Measurements from ENCODE around the gene FGB.
"Not testable (repeated sequence)": the region's sequence is repeated elsewhere in the genome, so short reads cannot be mapped to it uniquely, and the experiment has no call there.

Gene FGB

DNA sequence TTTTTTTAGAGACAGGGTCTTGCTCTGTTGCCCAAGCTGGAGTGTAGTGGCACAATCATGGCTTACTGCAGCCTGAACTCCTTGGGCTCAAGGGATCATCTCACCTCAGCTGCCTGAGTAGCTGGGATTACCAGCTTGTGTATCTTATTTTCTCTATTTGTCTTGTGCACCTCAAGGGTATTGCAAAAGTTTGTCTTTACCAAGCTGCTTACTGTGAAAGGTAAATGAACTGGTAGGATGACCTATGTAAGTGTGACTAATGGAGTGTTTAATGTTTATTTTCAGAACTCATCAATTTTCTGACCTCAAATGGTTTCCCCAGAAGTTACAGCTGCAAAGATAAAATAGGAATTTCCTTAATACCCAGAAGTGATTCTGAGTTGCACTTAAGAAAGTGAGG, 33.0 kb downstream of the FGB start:
- no peak for DNase-seq (ENCODE audit: low read depth, low spot score)

DNA sequence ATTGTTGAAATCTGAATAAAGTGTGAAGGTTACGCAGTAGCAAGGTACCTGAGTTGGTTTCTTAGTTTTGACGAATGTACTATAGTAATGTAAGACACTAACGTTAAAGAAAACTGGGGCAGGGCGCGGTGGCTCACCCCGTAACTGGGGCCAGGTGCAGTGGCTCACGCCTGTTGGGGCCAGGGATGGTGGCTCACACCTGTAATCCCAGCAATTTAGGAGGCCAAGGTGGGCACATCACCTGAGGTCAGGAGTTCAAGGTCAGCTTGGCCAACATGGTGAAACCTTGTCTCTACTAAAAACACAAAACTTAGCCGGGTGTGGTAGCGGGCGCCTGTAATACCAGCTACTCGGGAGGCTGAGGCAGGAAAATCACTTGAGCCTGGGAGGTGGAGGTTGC, 34.5 kb downstream of the FGB start:
- DNase-seq (ENCODE audit: low read depth, low spot score): not testable (repeated sequence)

DNA sequence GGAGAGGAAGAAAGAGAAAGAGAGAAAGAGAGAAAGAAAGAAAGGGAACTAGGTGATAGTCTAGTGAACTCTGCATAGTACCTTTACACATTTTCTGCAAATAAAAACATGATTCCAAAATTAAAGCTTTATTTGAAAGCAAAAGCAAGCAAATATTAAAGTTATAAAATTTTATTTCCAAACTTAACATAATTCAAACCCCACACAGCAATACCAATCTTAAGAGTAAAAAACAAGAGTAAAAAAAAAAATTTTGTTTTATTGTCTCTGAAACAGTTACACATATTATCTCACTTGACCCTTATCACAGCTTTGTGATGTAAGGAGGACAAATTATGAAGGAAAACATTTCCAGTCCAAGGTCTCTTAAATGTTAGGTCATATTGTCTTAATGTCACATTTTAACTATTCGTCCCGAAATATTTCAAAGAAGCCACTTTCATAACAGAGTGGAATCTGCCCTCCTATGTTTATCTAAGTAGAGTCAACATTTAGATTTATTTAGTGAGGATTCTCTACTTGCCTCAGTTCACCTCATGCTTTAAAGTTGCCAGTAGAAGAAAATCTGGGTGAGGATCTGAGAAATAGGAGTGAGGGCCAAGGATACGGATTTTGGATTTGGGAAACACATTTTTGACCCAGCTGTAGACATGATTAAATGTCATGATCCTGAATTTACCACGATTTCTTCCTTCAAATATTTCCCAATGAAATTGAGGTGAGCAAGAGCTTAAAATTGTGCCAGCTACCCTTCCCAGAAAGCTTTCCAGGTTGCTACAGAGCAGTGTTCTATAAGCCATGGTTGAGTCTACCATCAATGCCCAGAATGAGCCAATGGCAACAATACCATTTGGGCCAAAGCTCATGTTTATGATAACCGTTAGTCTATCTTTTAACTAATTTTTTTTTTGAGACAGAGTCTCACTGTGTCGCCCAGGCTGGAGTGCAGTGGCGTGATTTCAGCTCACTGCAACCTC, 35.3 kb downstream of the FGB start:
- no peak for DNase-seq (ENCODE audit: low read depth, low spot score)

DNA sequence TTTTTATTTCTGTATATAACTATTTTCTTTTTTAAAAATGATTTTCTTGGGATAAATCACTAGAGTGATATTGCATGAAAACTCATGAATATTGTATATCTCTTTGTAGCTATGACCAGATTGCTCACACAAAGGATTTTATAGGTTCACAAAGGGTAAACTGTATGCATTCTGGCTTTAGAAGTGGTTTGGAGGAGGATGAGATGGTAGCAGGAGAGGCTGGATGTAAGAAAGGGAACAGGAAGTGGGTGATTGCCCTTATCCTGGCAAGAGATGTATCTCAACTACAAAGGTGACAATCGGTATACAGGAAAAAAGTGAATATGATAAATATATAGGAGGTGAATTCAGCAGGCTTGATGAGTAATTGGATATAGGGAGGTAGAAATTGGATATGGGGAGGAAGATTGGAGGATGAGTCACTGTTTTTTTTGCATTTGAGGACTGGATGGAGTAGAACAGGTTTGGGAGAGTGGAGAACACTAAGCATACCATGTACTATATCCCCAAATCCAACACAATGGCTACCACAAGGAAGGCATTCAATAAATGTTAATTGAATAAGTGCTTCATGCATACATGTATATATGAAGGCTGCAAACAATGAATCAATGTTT, 39.7 kb downstream of the FGB start:
- DNase-seq (ENCODE audit: low read depth, low spot score): no peak

DNA sequence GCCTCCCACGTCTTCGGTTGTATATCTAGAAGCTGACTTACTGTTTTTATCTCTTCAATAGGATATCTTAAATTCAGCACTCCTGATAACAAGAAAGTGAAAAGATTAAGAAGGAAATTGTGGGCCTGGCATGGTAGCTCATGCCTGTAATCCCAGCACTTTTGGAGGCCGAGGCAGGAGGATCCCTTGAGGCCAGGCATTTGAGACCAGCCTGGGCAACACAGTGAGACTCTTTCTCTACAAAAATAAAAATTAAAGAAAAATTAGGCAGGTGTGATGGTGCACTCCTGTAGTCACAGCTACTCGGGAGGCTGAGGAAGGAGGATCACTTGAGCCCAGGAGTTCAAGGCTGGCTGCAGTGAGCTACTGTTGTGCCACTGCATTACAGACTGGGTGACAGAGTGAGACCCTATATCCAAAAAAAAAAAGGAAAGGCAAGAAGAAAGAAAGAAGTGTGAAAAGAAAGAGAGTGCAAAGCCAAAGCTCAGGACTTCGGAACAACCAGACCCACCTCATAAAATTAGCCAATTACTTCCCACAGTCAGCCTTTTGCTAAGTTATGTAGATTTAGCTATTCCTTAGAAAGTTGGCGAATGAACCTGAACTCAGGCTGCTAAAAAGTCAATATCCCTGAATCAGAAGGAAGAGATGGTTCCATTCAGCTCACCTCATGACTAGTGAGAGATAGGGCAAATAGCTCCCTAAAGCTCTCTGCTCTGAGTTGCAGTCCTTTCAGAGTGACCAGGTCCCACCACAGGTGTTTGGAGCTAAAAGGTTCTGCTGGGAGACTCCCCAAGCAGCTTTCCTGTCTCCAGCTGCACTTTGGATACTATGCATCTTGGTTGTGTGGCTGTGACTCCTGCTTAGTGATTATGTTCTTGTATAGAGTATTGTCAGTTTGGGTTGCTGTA, 40.5 kb downstream of the FGB start:
- no peak for DNase-seq (ENCODE audit: low read depth, low spot score)

DNA sequence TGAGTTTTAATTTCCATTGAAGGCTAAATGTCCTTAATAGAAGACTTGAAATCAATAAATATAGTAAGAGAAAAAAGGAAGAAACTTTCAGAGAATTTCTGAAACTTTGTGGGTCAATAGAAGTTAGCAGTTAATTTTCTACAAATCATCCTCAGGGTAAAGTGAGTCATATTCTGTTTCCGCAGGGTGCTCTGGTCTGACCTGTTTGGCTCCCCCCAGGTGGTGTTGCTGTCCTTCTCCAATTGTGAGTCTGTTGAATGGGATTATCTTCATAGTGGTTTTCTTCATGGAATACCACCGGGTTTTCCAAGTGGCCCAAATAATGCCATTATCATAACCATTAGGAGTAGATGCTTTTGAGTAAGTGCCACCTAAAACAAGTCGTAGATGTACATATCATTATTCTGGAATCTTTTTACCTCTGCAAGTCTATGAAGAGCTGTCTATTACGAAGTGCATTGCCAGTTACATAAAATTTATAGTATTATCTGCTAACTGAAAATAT, 41.9 kb downstream of the FGB start:
- no peak for DNase-seq (ENCODE audit: low read depth, low spot score)

DNA sequence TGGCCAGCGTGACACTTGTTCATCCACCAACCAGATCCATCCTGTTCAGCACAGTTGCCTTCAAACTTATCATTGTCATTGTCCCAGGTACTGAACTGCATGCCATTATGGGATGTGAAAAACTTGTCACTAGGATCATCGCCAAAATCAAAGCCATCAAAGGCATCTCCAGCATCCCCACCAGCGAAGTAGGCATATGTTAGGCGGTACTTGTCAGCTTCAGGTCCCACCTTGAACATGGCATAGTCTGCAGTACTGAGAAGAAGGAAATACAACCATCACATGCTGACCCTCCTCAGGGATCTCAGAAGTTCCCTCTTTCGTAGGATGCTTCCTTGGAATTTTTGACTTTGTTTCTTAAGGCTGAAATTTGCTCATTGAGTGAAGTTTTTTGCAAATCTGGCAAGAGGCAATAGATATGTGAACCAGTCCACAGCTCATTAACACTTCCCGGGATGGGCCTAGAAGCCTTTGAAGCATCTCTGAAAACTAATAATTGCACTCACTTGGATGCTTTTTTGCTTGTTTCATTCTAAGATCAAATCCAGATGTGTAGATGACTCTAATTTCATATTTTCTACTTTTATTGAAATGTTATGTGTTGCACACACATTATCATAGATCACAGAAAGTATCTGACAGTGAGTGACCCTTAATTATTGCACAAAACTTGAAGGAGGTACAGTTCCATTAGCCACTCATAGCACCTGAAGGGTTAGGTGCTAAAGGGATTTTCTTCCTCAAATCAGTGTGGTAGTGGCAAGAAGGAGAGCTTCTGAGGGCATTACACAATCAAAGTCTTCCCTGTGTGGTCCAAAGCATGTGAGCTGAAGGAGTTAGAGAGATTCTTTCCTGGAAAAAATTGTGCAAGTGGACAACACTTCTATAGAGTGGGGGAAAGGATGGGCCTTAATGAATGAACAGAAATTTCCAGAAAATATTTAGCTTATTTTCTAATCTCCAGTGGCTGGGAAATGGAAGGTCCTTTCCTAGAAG, 44.2 kb downstream of the FGB start:
- no peak for DNase-seq (ENCODE audit: low read depth, low spot score)

DNA sequence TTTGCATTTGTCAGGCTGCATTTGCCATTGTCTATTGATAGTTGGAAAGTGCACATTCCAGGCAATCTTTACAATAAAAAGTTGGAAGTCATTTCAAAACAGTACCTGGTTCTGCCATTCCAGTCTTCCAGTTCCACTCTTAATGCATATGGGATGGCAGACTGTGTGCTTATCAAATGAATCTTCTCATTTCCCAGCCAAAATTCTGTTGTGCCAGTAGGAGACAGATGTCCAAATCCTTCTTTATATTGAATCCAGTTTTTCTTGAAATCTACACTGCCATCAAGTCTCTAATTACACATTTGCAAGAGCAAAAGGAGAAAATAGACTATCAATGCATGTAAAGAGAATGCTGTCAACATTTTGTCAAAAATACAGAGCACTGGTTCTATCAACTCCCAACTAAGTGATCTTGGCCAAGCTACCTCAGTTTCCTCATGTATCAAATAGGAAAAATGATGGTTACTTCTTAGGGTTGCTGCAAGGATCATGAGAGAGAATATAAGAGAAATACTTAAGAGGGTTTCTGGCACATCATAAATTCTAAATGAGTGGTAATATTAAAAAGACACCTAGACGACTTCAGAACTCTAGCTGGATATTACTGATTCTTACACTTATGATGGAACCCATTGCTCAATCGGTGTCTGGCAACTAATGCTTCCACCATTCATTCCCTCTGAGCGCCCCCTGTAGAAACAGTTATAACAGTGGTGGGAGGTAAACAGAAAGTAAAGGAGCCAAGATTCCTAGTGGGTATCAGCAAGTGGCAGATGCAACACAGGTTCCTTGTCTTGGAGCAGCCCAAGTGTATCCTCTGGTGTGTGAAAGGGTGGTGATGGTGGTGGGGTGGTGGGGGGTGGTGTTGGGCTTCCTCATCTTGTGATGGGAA, 45.8 kb downstream of the FGB start:
- no peak for DNase-seq (ENCODE audit: low read depth, low spot score)

DNA sequence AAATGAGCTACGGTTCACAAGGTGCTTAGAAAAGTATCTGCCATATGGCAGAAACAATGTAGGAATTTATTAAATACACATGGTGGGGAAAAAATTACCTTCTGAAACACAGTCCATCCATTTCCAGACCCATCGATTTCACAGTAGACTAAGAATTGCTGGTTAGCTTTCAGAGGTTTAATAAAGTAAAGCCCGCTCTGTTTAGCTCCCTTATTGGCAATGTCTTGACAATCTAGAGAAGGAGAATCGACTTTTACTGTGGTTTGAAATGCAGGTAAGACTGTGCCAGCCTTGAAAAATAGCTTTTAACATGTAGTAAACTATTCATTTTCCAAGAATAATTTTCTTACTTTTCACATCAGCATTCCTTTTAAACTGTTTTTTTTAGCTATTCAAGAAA, 46.7 kb downstream of the FGB start:
- DNase-seq (ENCODE audit: low read depth, low spot score): no peak

DNA sequence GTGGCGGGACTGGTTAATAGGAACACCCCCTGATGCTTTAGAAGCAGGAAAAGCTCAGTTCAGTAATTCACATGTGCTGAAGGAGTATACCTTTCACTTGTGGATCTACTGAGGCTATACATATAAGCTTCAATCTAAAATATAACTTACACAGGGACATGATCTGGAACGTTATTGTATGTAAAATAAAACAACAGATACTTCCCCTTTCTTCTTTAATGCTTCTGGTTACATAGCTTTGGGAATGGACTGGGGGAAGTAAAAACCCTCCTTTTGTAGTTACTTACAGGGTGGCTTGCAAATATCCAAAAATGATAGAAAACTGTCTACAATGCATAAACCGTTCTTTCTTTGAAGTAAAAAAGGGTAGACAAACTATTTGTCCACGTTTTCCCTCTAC, 47.8 kb downstream of the FGB start:
- DNase-seq (ENCODE audit: low read depth, low spot score): no peak

DNA sequence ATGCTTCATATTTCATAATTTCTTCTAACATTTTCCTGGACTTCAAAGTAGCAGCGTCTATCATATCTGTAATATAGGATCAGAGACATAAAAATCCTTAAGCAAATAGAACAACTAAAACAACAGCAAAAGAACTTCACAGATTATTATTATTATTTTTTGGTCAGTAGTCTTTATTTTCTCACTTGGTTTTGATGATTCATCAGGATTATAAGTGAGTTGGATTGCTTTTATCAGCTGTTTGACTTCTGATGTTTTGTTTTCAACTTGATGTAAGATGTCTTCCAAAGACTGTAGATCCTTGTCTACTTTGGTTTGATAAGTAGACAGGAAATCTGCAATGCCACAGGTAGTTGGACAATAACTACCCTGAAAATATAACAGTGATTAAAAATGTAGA, 49.0 kb downstream of the FGB start:
- DNase-seq (ENCODE audit: low read depth, low spot score): no peak

DNA sequence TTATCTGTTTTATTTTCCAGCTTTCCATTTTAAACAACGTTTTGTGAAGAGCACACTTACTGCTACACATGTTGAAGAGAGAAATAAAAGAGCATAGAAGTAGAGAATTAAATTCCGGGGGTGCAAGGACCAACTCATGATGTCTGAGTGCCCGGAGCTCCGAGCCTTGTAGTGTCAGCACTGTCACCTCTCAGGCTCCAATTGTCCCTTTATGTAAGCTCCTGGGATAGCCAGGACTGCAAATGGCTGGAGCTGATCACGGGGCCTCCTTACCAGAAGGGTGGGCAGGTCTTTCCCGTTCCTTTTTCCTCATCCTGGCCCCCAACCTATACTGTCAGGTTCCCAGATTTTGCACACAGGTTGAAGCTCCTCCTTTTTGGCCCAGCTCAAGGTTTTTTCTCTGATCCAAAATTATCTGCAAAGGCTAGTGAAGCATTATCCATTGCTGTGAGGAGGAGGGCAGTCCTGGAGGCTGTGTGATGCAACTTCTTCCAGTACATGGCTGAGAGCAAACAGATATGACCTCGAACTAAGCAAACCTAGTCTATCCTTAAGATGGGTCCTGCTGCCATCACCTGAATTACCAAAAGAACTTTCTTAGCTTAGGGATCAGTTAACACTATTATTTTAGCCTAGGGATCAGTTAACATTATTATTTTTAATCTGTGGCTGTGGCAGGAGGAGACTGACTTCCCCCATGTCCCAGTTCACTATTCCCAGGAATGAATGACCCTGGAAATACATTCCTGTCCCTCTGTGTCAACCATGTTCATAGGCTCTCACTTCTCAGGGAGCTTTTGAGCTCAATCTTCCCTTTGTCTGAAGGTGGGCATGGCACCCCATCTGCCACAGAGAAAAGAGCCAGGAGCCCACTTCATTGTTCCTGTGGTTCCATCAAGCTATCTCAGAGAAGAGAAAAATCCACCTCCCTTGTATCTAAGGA, 49.9 kb downstream of the FGB start, which contains the start of gene FGG:
Gene FGG (minus strand): TSS at position 185 of the 943 bp plus-strand sequence. CDS start 47 bp downstream, at position 138.
- DNase-seq (ENCODE audit: low read depth, low spot score): no peak

DNA sequence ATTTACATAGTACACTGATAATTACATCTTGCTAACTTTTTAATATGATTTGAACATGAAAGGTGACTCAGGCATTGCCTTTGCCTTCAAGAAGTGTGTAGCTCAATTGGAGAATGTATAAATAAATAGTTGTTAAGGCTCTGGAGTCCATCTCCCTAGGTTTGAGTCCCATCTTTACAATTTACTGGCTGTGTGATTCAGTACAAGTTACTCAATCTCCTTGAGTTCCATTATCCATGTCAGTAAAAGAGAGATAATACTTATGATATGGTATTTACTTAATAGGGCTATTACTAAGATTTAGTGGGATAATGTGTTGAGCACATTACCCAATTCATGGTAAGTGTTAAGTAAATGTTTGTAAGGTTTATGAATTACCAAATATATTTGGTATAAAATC, 51.5 kb downstream of the FGB start:
- DNase-seq (ENCODE audit: low read depth, low spot score): no peak

DNA sequence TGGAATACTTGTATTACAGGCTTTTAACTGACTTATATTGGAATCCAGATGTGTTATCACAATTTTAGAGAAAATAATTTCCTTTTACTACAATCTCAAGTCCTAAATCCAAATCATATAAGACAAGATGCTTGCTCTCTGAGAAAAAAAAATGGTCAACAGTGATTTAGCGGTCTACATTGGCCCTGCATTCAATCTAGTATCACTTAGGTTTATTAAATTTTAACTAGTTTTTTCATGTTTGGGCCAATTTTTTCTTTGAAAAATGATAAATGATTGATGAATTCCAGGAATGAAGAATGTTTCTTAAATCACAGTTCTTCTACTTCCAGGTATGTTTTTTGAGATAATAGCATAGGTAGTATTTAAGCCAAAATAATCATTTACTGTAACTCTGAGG, 52.4 kb downstream of the FGB start:
- DNase-seq (ENCODE audit: low read depth, low spot score): no peak

DNA sequence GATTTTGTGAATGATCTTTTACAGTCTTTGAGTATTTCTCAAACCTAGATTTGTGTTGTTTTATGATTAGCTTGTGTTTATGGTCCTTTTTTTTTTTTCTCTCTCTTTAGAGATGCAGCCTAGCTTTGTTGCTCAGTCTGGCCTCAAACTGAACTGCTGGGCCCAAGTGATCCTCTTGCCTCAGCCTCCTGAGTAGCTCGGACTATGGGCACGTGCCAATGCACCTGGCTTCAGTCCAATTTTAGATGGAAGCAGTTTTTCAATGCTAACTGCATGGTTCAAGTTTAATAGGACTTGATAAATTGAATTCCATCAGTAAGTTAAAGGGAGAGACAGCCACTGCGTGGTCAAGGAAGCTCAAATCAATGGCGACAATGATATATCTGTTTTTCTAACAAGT, 53.5 kb downstream of the FGB start:
- no peak for DNase-seq (ENCODE audit: low read depth, low spot score)

DNA sequence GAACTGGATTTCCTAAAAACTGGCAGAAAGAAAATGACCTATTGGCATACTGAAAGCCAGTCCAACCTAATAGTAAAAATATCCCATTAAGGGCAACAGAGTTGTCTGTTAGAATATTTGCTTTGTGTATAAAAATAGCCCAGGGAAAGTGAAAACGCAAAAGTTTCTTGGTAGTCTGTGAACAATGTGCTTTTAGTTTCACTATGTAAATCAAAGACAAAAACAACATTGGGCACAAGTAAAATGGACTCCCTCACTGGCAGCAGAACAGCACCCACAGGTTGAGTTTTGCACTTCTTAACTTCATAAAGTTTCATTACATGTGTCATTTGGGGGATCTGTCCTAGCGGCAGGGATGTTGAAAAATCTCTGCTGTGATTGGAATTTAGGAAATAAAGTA, 53.9 kb downstream of the FGB start:
- DNase-seq (ENCODE audit: low read depth, low spot score): no peak

DNA sequence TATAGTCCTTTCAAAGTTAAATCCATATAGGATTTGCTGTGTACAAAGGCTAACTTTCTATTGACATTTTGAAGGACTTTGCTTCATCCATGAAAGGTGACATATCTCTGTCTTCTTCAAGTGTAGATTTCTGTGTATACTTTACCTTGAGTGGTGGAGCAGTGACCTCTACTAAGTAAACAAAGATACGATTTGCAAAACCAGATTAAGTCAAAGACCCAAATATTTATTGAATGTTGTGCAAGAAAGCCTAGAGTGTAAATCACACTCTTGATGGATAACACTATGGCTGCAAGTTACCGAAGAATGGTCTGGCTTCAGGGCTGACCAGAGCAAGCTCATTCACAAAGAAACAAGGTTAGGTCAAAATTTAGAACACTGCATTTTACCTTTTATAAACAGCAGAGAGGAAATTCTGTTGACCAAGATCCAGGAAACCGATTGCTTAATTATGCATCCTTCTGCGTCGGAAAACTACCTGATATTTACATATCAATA, 55.1 kb downstream of the FGB start:
- DNase-seq (ENCODE audit: low read depth, low spot score): no peak

DNA sequence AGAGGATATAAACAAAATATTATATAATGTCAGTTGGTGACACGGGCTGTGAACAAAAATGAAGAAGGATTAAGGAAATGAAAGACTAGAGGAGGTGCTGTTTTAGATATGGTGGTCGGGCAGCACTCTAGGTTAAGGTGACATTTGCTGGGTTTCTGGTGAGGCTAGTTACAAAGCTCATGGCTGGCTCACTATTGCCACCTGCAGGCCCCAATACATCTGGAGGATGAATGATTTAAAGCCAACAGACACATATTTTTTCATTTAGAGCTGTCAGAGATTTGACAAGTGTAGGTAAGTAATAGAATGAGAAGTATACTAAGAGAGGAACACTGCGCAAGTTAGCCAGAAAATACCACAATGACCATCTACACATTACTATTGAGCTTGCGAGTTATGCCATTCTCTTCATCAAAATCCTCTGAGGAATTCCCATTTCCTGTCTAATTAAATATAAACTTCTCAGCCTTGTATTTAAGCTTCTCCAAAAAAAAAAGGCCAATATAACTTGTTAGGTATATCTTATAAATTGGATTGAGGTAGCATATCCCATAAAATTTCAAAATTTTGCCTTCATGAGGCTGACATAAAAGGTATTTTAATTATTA, 56.0 kb downstream of the FGB start:
- no peak for DNase-seq (ENCODE audit: low read depth, low spot score)

All from activated CD4-positive, CD25-positive, alpha-beta regulatory T cell treated with anti-CD3 and anti-CD28 coated beads, Interleukin-2, amount 50 U/mL, for 16 hours (primary cell).